ENCODE measurements around the gene MMS19.

GRCh38 chr10:97534746-97535367, 36.6 kb upstream of the MMS19 start:
- TF ChIP-seq CTCF (IDR thresholded peaks at IDR 0.05 in 2 of 3, conservative IDR thresholded peaks at IDR 0.05 in 1 of 3; ENCODE audit: control insufficient read depth in 2 of 3, extremely low read depth in 1 of 3, insufficient read depth in 1 of 3, low read depth in 3 of 3, low read length in 3 of 3) (peak; percentile 60 to 69 (median 63)), MYC (IDR thresholded peaks at IDR 0.05; ENCODE audit: insufficient read depth, insufficient read length, insufficient replicate concordance, low read length, severe bottlenecking) (no peak), SUZ12 (IDR thresholded peaks at IDR 0.05; ENCODE audit: unreplicated experiment) (no peak), IRF3 (IDR thresholded peaks at IDR 0.05) (no peak), ATF7 (IDR thresholded peaks at IDR 0.05; ENCODE audit: low read depth) (no peak), ELK1 (IDR thresholded peaks at IDR 0.05; ENCODE audit: low read depth, low read length) (no peak), POLR2AphosphoS5 (IDR thresholded peaks at IDR 0.05; ENCODE audit: low read length) (no peak), POLR2A (IDR thresholded peaks at IDR 0.05; ENCODE audit: low read depth, low read length) (no peak)
